NCI-H526 (cell line): ENCODE measurements around the gene PDZK1IP1.
A peak's percentile ranks its signal among the peaks of the same experiment; 100 is the strongest.

Experiments used
- DNase-seq, 2 experiments: peaks; one replicate each; lab custom pipeline; 2025; lab: John Stamatoyannopoulos, UW

The PDZK1IP1 gene, protein sequence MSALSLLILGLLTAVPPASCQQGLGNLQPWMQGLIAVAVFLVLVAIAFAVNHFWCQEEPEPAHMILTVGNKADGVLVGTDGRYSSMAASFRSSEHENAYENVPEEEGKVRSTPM

DNA sequence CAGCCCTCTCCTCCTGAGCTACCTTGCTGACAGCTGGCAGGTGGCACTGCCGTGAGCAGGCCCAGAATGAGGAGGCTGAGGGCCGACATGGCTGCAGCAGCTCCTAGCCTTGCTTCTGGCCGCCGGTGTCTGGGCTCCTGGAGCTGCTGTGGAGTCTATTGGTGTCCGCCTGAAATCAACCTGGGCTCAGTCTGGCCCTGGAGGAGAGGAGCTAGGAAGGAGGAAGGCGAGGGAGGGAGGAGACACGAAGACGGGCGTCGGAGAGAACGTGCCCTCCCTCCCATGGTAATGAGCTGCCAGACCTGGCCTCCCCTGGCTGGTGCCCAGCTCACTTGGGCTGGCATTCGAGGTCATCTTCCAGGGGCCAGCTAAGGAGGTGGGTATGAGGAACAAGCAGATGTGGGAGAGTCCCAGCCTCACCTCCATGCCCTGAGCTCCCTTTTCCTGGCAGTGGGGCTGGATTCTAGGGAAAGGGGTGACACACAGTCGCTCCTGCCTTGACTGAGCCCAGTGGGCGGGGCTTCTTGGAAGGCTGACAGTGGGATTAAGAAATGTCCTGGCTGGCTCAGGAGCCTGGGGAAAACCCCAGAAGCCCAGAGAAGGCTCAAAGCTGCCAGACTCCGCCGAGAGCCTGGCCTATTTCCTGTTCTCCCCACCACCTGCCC lies at the start of gene PDZK1IP1:
TSS of gene PDZK1IP1 (minus strand) at position 193 of the 665 bp plus-strand sequence. CDS start at position 89, 104 bp downstream.
- no peak for DNase-seq

DNA sequence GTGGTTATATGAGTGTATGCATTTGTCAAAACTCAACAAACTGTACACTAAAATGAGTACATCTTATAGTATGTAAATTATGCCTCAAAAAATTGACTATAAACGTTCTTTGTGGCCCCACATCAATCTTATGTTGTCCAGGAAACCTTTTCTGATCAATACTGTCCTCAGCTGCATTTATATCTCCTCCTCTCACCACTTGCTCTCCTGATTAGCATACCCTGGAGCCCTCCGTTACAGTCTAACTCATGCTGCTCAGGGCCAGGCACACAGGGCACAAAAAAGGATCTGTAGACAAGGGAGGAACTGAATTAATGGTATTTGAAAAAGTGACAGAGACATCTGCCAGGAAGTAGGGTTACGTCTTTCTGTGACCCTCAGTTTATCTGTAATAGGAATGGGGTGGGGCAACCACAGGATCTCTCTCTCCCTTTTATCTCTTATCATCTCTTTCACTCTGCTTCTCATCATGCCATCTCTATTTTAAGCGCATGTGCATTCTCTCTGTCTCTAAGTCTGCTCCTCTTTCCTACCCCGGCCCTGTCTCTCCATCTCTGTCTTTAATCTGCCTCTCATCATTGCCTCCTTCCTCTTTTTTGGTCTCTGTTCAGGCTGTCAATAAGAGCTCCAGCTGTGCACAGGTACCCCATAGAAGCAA lies 49.2 kb upstream of the PDZK1IP1 start:
- DNase-seq = no peak

DNA sequence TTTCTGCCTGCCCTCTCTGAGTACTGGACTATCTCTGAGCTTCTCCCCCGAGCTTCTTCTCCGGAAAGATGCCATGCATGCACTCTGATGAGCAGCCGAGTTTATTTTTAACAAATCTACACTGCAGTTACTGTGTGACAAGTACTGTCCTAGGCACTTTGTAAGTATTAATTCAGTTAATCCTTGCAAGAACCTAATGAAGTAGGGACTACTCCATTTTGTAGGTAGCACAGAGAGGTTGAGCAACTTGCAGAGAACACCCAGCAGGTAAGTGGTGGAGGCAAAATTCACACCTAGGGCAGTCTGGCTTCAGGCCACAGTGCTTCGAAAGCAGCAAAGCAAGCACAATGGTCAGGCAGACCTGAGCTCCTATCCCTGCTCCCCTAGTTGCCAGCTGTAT lies 46.0 kb upstream of the PDZK1IP1 start:
- DNase-seq = no peak

DNA sequence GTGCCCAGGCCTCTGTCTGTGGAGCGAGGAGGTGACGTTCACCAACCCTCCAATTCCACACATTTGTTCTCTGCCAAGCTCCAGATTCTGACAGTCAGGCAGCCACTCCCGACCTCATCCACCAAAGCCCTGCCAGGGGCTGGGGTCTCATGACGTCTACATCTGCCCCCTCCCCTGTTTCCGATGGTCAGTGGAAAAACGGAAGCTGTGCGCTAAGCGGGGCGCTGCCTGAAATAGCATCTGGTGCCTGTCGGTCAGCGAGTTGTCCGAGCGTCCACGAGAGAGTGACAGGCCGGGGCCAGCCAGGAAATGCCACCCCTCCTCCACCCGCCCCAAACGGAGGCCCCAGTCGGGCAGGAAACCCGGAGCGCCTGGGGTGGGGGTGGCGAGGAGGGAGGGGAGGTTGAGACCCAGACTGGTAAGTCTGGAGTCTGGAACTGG lies 45.4 kb upstream of the PDZK1IP1 start:
- DNase-seq = no peak

DNA sequence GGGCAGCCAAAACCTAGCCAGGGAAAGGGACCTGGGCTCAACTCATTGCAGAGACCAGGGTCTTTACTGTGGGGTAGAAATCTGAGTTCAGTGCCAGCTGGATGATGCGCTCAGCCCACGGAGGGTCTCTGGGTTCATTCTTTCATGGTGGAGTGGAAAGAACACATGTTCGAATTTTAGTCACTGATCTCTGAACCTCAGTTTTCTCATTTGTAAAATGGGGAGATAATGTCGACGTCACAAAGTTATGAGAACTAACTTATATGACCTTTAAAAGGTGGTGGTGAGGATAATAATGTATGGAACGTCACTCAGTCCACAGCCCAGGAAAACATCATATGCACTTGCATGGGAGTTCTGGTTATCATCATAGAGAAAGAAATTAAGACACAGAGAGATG lies 43.4 kb upstream of the PDZK1IP1 start:
- no peak for DNase-seq

DNA sequence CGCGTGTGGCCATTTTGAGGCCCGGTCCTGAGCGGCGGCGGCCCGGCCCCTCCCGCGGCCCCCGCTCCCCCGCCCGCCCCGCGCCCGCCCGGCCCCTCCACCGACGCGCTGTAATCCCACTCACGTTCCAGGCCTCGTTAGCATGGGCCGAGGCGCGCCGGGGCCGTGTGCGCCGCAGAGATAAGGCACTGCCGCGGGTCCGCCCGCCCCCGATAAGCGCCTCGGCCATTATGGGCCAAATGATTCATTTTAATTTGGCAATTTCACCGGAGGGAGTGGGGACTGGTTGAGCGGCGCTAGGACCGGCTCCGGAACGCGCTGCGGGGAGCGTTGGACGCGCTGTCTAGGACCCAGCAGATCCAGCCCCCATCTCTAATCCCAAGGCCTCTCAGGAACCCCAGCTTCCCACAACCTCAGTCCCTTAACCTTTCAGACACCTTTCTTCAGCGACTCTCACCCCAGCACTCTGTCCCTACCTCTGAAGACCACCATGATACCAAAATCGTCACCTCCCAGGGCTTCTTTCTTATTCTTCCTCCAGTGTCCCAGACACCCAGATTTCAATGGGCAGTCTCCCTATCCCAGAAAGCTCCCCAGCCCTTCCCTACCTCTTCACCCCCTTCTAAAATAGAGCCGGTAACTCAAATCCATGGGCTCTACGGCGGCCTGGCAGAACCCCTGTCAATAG lies 42.5 kb upstream of the PDZK1IP1 start, which contains the start of gene TAL1:
TSS of gene TAL1 (minus strand) at position 39 of the 688 bp plus-strand sequence. CDS start 6,337 bp downstream, outside the sequence.
- peak in 1 of 2 experiments; percentile 27 for DNase-seq

DNA sequence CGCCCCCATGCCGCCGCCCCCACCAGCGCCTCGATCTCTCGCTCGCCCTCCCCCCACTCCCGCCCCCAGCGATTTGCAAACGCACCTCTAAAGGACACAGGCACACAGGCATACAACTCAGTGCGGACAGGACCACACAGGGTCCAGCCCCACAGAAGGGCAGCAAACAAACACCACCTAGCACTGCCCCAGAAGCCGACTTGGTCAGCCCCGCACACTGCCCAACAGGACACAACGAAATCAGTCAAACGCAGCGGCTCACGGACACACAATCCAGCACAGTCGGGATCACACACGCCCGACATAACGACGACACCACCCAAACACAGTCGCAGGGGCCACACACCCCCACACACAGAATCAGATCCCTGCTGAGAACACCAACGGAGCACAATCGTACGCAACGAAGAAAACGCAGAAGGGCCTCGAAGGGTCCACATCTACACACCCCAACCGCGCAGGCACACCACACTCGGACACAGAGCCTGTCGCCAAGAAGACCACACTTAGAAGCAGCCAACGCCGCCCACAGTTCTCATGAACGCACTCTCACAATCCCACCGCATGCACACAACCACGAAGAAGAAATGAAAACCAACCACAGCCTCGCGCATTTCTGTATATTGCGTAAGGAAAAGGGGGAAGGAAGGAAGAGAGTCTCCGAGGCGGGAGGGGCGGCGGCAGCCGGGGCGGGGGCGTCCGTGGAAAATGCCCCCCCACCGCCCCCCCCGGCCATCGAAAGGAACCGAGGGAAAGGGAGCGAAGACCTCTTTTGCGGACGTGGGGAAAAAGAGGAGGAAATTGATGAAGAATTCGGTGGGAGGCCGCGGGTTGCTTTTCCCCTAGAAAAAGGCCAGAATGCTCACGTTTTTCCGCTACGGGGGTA lies 41.7 kb upstream of the PDZK1IP1 start:
- DNase-seq = peak in 1 of 2 experiments; percentile 60

DNA sequence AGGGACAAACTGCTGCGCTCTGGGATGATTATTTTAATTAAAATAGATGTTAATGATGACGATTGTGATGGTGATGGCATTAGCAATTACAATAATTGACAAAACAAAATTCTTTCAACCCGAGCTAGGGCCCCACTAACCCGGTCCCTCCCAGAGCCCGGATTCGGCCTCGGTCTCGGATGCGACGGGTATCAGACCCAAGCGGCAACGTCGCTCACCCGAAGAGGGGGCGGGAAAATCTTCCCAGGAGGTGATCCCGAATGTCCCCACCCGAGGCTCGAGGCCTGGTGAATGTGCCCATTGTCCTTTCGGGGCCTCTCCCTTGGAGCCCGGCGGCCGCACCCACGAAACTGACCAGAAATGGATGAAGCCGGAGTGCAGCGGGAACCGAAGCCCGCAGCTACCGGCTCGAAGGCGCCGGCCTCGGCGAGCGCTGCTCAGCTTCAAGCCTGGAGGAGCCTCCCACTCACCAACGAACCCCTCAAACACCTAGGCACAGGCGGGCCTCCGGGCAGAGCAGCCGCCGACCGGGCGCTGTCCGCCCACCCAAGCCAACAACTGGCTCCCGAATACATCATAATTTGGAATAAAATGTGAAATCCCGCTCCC lies 41.0 kb upstream of the PDZK1IP1 start:
- DNase-seq = peak in 1 of 2 experiments; percentile 52

DNA sequence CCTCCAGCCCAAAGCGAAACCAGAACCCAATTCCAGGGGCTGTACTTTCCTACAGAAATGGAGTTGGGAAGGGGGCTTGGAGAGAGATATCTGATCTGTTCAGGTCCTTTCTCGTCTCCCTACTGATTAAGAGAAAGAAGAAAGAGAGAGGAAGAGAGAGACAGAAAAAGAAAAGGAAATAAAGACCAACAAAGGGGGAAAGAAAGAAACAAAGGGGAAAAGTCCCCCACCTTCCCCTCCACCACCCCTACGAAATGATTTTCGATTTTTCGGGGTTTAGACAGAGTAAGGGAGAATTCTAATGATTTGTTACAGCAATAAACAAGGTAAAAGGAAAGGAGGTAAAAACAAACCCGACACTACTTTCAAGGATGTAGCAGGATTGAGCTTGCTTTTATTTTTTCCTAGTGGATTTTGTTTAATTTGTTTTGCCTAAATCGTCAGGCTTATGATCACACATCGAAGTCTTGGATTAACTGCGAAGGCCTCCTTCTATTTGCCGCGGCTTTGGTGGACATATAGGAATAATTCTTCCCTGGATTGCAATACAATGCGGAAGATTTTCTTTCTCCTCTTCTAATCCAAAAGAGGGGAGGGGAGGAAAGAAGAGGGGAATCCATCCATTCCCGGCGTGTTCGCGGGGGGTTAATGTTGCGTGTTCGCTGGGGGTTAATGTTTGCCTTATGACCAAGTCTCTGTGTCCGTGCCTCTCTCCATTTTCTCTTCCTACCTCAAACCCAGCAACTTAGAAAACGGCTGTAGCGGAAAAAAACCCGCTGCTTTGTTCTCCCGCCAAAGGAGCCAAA lies 40.3 kb upstream of the PDZK1IP1 start:
- no peak for DNase-seq

DNA sequence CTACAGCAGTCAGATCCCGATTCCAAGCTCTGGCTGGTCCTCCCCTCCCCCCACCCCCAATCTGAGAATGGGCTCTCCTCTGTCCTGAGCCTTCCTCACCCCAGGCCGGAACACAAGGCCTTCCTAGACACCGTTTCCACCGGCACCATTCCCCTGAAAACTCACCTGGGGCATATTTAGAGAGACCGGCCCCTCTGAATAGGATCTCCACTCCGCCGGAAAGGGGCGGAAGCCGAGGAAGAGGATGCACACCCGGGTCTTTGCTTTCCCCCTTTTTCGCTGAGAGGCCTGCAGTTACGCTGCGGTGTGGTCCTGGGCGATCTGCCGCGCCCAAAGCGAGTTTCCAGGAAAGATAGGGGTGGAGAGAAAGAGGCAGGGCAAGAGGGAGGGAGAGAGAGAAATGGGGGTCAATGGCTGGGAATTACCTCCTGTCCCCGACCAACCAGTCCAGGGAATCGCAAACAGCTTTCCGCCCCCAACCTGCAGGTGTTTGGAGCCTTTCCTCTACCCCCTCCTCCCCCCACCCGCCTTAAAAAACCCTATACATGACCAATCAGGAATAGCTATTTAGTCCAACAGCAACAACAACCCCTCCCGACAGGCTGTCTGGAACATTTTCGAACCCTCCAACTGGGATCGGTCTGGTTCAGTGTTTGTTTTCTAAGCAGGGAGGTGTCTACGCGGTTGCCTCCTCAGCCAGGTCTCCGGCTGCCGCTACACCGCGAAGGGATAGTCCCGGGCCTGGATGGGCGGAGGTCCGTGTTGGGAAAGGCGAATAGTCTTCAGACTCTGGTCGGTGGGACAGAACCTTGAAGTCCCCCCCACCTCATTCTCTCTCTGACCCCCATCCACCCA lies 39.4 kb upstream of the PDZK1IP1 start:
- DNase-seq = peak in 1 of 2 experiments; percentile 13

DNA sequence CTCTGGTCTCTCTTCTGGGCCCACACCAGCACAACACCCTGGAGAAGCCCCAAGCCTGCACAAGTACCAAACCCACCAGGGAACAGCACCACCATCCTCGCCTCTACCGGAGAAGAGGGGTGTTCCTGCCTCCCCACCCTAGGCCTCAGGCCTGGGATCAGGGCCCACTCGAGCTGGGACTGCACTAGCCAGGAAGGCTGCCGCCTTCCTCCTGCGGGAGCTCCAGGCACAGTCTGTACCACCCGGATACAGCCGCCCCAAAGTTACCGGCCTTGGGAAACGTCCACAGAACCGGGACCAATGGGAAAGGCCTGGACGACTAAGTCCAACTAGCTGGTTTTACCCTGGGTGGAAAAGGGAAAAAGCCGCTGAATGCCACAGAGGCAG lies 38.8 kb upstream of the PDZK1IP1 start:
- DNase-seq = no peak

DNA sequence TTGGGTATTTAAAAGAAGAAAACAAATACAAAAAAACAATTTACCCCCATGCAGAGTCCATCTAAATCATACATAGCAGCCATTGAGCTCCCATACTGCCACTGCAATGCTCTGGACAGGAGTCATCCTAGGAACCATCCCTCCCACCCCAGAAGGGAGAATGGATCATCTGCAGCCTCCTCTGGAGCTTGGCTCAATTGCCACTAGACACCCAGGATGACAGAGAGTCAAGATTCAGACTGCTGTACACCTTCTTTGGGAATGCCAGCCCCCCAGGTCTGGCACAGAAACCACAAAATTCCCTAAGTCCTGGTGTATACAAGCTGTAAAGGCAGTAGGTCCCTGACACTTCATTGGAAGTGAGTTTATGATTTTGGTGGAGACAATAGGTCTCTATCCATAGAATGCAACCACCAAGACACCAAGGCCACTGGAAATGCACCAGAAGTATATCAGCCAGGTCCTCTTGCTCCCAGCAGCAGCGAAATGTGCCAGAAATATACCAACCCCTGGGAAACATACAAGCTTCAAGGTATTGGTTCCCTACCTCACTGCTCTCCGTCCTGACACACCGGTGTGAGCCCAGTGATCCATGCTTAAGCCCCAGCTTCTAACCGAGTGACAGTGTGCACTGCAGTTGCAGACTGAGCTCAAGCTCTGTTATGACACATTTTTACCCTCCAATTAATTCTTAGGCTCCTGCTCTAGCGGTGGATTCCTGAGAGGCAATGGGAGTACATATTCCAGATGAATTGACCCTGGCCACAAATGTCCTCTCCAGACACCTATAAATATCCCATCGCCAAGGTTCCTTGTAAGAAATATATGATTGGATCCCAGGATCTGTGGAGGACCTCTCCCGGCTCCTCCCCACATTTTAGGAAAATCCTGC lies 37.8 kb upstream of the PDZK1IP1 start:
- DNase-seq = no peak

DNA sequence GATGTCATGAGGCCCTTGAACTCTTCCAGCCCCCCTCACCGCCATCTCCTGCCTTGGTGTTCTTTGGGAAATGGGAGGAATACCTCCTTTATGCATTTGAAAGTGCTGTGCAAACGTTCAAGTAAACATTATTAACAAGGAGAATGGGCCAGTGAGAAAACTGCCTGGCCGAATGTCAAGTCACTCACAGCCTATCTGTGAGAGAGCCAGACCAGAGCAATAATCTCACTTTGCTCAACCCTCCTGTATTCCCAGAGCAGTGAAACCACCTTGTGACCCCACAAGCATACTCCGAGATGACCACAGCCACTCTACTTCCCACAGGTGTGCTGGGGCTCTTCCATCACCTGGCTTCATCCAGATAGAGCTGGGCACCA lies 37.0 kb upstream of the PDZK1IP1 start:
- no peak for DNase-seq

DNA sequence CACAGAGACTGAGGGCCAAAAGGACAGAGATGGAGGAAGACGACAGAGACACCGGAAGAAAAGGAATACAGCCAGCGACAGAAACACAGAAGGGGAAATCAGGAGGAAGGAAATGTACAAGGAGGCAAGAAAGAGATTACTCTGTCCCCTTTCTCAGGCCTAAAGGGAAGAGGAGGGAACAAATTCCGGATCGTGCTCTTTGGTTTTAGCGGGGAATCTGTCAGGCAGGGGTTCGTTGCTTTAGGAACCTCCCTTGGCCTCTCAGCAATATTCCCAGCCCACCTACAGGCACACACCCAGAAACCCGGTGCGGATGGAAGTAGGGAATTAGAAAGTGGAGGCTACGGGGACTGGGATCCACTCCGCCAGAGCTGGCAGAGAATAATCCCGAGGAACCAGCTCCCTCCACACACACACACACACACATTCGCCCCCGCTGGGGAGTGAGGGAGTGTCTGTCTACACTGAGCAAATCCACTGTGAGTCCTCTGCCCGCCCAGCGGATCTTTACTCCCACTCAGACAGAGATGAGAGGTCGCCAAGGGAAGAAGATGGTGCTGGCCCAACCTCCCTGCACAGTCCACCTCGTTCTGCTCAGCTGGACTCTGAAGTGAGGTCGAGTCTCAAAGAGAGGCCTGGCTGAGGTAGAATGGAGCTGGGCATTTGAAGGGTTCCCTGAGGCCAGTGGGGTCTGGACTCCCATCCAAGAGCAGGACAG lies 36.4 kb upstream of the PDZK1IP1 start:
- DNase-seq = no peak

DNA sequence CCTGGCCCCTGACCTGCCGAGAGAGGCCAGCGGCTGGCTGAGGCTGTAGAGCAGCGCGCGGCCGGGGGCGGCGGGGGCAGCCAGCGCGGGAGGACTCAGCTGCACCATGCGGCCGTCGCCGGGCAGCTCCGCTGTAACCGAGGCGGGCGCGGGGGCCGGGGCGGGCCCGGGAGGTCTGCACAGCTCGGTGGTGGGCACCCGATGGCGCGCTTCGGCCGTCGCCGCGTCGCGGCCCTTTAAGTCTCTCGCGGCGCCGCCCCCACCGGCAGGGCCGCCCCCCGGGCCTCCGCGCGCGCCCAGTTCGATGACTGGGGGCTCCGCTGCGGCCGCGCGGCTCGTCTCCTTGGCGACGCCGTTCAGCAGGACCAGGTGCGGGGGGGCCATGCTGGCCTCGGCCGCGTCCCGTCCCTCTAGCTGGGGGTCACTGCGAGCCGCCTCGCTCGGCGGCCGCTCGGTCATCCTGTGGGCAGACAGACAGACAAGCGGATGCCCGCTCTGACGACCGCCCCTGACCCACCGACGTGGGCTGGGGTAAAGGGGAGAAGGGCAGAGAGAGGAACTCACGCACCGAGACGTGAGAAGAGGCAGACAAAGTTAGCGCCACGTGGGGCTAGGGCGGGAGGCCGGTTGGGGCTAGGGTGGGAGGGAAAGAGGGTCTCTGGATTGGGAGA lies 35.7 kb upstream of the PDZK1IP1 start:
- DNase-seq = peak in 1 of 2 experiments; percentile 26

DNA sequence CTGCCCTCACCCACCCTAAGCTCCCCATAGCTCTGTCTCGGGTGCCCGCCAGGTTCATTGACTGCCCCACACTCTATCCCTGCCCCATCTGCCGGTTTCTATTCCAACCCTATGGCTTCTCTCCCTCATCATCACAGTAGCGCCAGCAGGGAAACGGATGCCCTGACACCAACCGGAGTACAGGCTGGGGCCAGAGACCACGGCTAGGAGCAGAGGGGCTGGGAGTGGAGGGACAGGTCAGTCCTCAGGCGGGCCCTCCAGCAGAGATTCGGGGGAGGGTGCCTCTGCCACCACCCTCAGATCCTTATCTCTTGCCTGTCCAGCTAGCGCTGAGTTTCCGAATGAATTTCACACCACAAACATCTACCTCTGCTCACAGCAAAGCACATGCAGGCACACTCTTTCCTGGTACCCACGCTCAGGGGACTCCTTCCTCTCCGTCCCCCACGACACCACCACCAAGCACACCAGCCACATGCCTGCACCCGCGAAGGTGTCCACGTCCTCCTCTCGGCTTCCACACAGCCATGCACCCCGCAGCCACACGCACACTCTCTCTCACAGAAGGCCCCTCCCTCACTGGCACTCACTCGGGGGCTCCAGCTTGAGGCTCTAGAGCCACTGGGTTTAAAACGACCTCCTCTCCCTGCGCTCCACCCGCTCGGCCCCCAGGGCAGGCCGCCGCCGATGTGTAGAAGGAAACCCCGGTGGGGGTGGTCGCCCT lies 35.0 kb upstream of the PDZK1IP1 start:
- DNase-seq = peak in 1 of 2 experiments; percentile 19
